Measurements from ENCODE around the gene KRAS. TPM values are rescaled to one million over a fixed set of nuclear protein-coding genes. Genes with fewer than 3 reads are reported as not detected.

Gene KRAS
- total RNA-seq, 2 donors from 2014 or later: 12.3 to 14.9 TPM

Other genes with a start within 250 kb of the KRAS start
- gene DNAI7, start 55.8 kb downstream of the KRAS start, total RNA-seq: 1 to 10 TPM in 1 of 2 donors, under 1 TPM in 1; 0.94 to 1.3 TPM
- 10 to 100 TPM; 41.0 to 45.0 TPM for gene ETFRF1, start 55.7 kb downstream of the KRAS start, total RNA-seq

All from left cardiac atrium (tissue), 2 donors.